K562 (cell line): Measurements from ENCODE around the gene VSIG1. TPM values are rescaled to one million over a fixed set of nuclear protein-coding genes. Genes with fewer than 3 reads are reported as not detected.

Source experiments
- ATAC-seq: fragments of 200-7000 bp; cut with Tn5 transposase; 3 replicates; pipeline ENCODE4 v1.9.1; 2020; ENCODE audit warnings: moderate library complexity
- BruUV-seq: library from RNA; stranded (reverse); fragments of 400-500 nt; replicated peaks from 2 replicates; lab custom pipeline; 2021; lab: Mats Ljungman, UMichigan
- CTCF ChIA-PET: fragments of 300-600 bp; formaldehyde crosslinking; extraction: SDS; loops from one replicate; lab custom pipeline; 2021; ENCODE audit warnings: low intra/inter-chr PET ratio; lab: Yijun Ruan, JAX
- POLR2A ChIA-PET: fragments of 300-600, 350-650 bp; sonication (Branson Sonifier 250); formaldehyde crosslinking; extraction: SDS; loops from one replicate; lab custom pipeline; 2021; ENCODE audit warnings: antibody characterized with exemption, inconsistent platforms; lab: Yijun Ruan, JAX
- DNase-seq, 4 experiments: peaks; one replicate each; pipeline versions ENCODE4 v3.0.0 to v3.0.0-alpha.2; 2011 to 2018; ENCODE audit warnings: low spot score in 3 of 4, mixed read lengths in 3 of 4; ENCODE audit errors: extremely low read depth in 1 of 4
- FAIRE-seq: peaks from 2 replicates; lab custom pipeline; 2011; peaks lifted over from hg19 to GRCh38; lab: Jason Lieb, UNC
- H2AFZ ChIP-seq: 2 replicates; pipeline ENCODE4 v1.6.0; 2011; ENCODE audit warnings: low read depth, low read length, control low read depth, inconsistent platforms
- H3K27ac ChIP-seq: fragments of 200-600 bp; 3 replicates; pipeline ENCODE4 v1.8.0; 2011; ENCODE audit warnings: low read depth, mild to moderate bottlenecking, control low read depth, inconsistent platforms, low read length, moderate library complexity, mixed read lengths; ENCODE audit errors: extremely low read depth
- H3K27me3 ChIP-seq, 2 experiments: fragments of 300-600 bp in 1 of 2; 2 replicates in 1 of 2; 3 replicates in 1 of 2; pipeline versions ENCODE4 v1.6.0 to v1.8.0; 2011; ENCODE audit warnings: inconsistent platforms in 2 of 2, low read length in 2 of 2, mild to moderate bottlenecking in 1 of 2, mixed read lengths in 1 of 2, moderate library complexity in 1 of 2; ENCODE audit not compliant: control insufficient read depth in 2 of 2, insufficient read depth in 2 of 2
- H3K36me3 ChIP-seq: fragments of 300-600 bp; 3 replicates; pipeline ENCODE4 v1.8.0; 2011; ENCODE audit warnings: mild to moderate bottlenecking, low read length, inconsistent platforms; ENCODE audit not compliant: control insufficient read depth, insufficient read depth
- H3K4me1 ChIP-seq, 2 experiments: fragments of 200-600 bp in 1 of 2; replicated peaks in 1 of 2; 2 replicates in 1 of 2; 3 replicates in 1 of 2; pipeline versions ENCODE4 v1.5.1 to v1.8.0; 2011; ENCODE audit warnings: inconsistent platforms in 2 of 2, low read length in 2 of 2, mild to moderate bottlenecking in 1 of 2, mixed read lengths in 1 of 2, moderate library complexity in 1 of 2; ENCODE audit not compliant: control insufficient read depth in 2 of 2, insufficient read depth in 2 of 2
- H3K4me2 ChIP-seq: 2 replicates; pipeline ENCODE4 v1.6.1; 2011; ENCODE audit warnings: low read length, control low read depth, inconsistent platforms, mixed read lengths; ENCODE audit not compliant: insufficient read depth
- H3K4me3 ChIP-seq: fragments of 200-600 bp; sonication (generic), shearing (Covaris generic); 2 replicates; pipeline ENCODE4 v1.5.1; 2016; ENCODE audit warnings: control low read depth, inconsistent platforms
- H3K79me2 ChIP-seq: fragments of 200-600 bp; 3 replicates; pipeline ENCODE4 v1.8.0; 2011; ENCODE audit warnings: low read length, inconsistent platforms; ENCODE audit not compliant: control insufficient read depth, insufficient read depth
- H3K9ac ChIP-seq, 2 experiments: 2 replicates each; pipeline versions ENCODE4 v1.6.0 to v1.6.1; 2011; ENCODE audit warnings: low read depth in 2 of 2, low read length in 2 of 2, control low read depth in 1 of 2, inconsistent platforms in 1 of 2, mild to moderate bottlenecking in 1 of 2, mixed read lengths in 1 of 2; ENCODE audit not compliant: insufficient read depth in 1 of 2
- H3K9me1 ChIP-seq: one replicate; pipeline ENCODE4 v1.6.0; 2011; ENCODE audit warnings: inconsistent platforms, mild to moderate bottlenecking, low read length, moderate library complexity; ENCODE audit not compliant: control insufficient read depth, insufficient read depth
- H3K9me3 ChIP-seq: replicated peaks from 2 replicates; pipeline ENCODE4 v1.5.1; 2011; ENCODE audit warnings: low read depth, low read length, inconsistent platforms; ENCODE audit not compliant: control insufficient read depth, insufficient read depth
- H4K20me1 ChIP-seq: replicated peaks from 2 replicates; pipeline ENCODE4 v1.6.1; 2011; ENCODE audit warnings: low read length, inconsistent platforms, mixed read lengths; ENCODE audit not compliant: control insufficient read depth, insufficient read depth
- CC2D1A ChIP-seq: fragments of 450-650 bp; IDR thresholded peaks from 2 replicates; pipeline ENCODE4 v1.6.1; 2017; ENCODE audit warnings: mild to moderate bottlenecking
- FOXP1 ChIP-seq: sonication (generic); formaldehyde crosslinking; IDR thresholded peaks from 2 replicates; pipeline ENCODE4 v1.8.0; 2022; ENCODE audit warnings: mild to moderate bottlenecking, missing genetic modification reagents
- KDM2B ChIP-seq: fragments of 250-450 bp; sonication (Bioruptor Pico); IDR thresholded peaks from 2 replicates; pipeline ENCODE4 v1.8.0; 2021; ENCODE audit warnings: mild to moderate bottlenecking, moderate library complexity
- MAFF ChIP-seq: IDR thresholded peaks from 2 replicates; pipeline ENCODE4 v1.6.1; 2012; ENCODE audit warnings: low read length, improper control_type of control experiment
- NELFE ChIP-seq: IDR thresholded peaks from 2 replicates; pipeline ENCODE4 v1.6.1; 2011; ENCODE audit warnings: mild to moderate bottlenecking; ENCODE audit not compliant: insufficient read depth, insufficient read length
- SIN3A ChIP-seq, 2 experiments: fragments of 150-350 bp in 1 of 2; IDR thresholded peaks; 2 replicates each; pipeline ENCODE4 v1.6.1; 2011 to 2016; ENCODE audit warnings: borderline replicate concordance in 2 of 2, low read depth in 2 of 2, low read length in 2 of 2, mild to moderate bottlenecking in 2 of 2, moderate library complexity in 2 of 2; ENCODE audit not compliant: control insufficient read depth in 1 of 2
- THAP12 ChIP-seq: fragments of 250-450 bp; sonication (Bioruptor Pico); IDR thresholded peaks from 2 replicates; pipeline ENCODE4 v1.9.0; 2021; ENCODE audit warnings: mild to moderate bottlenecking, inconsistent platforms
- ZBTB1 ChIP-seq: sonication (generic); formaldehyde crosslinking; IDR thresholded peaks from 2 replicates; pipeline ENCODE4 v1.8.1; 2023; ENCODE audit warnings: missing genetic modification reagents, low read depth, mild to moderate bottlenecking, borderline replicate concordance
- ZBTB7A ChIP-seq: IDR thresholded peaks from 2 replicates; pipeline ENCODE4 v1.6.1; 2011; ENCODE audit warnings: low read depth, mild to moderate bottlenecking, low read length, moderate library complexity, borderline replicate concordance; ENCODE audit not compliant: control insufficient read depth
- ZNF165 ChIP-seq: fragments of 250-450 bp; sonication (Bioruptor Pico); IDR thresholded peaks from 2 replicates; pipeline ENCODE4 v1.4.0; 2020; ENCODE audit warnings: borderline replicate concordance
- ZNF277 ChIP-seq: fragments of 250-450 bp; sonication (Bioruptor Pico); IDR thresholded peaks from 2 replicates; pipeline ENCODE4 v1.8.0; 2022; ENCODE audit warnings: inconsistent platforms, mild to moderate bottlenecking, moderate library complexity, borderline replicate concordance
- ZNF707 ChIP-seq: fragments of 250-450 bp; sonication (Bioruptor Pico); conservative IDR thresholded peaks from 2 replicates; pipeline ENCODE4 v1.8.0; 2022; ENCODE audit warnings: inconsistent platforms, mild to moderate bottlenecking, moderate library complexity
- ZNF778 ChIP-seq: fragments of 450-650 bp; formaldehyde crosslinking; IDR thresholded peaks from 2 replicates; pipeline ENCODE4 v1.4.0; 2020; ENCODE audit warnings: mild to moderate bottlenecking, moderate library complexity
- WGBS: fragments of 100-300 bp; shearing (Covaris generic); methylation state at CpG from one replicate; pipeline ENCODE4 v1.1.6; 2016; ENCODE audit warnings: low coverage, mixed read lengths; ENCODE audit not compliant: insufficient coverage; ENCODE audit errors: missing lambda C conversion rate; 5-methylcytosine and 5-hydroxymethylcytosine counted together
- in situ Hi-C: fragments of 300-500 bp; cut with MboI; formaldehyde crosslinking; loops from 4 replicates; pipeline ENCODE4 v1.15.0; 2018; ENCODE audit warnings: inconsistent platforms, mixed read lengths
- intact Hi-C: fragments of 100-400 bp; cut with micrococcal nuclease; formaldehyde crosslinking; loops from 2 replicates; pipeline ENCODE4 v1.14.2; 2022
- polyA plus RNA-seq, 8 experiments: library from polyadenylated mRNA; depleted of rRNA in 4 of 8; stranded (reverse) in 5 of 8; unstranded in 3 of 8; fragments of >200 nt; fragmentation: Nextera tagmentation in 2 of 8; fragmentation: Illumina TruSeq in 1 of 8; extraction: Ambion mirVana in 2 of 8; extraction: Trizol in 1 of 8; gene quantifications; 2 replicates each; pipeline versions ENCODE4 v1.2.1 to v1.2.3, GENCODE V29; 2011 to 2014; ENCODE audit warnings: inconsistent platforms in 1 of 8, missing spikeins in 1 of 8
- total RNA-seq, 7 experiments: library from RNA; depleted of rRNA in 6 of 7; stranded (reverse); fragments of >200 nt in 6 of 7; fragmentation: Illumina TruSeq in 2 of 7; extraction: Trizol in 2 of 7; gene quantifications; 2 replicates each; pipeline versions ENCODE4 v1.2.1 to v1.2.3, GENCODE V29; 2011 to 2021; ENCODE audit warnings: low replicate concordance in 1 of 7
- TF ChIP-seq, protein P1 (sequence below), 2 experiments: IDR thresholded peaks in 1 of 2; conservative IDR thresholded peaks in 1 of 2; 2 replicates each; pipeline ENCODE4 v1.6.1; 2016; ENCODE audit warnings: low read depth in 2 of 2, mild to moderate bottlenecking in 1 of 2, missing compliant biosample characterization in 1 of 2, missing genetic modification characterization in 1 of 2, moderate library complexity in 1 of 2

VSIG1 gene
- total and polyA plus RNA-seq, 9 of the 15 experiments (the other 6 are each of a cell fraction or from before 2014, with no cell fraction given): not detected

DNA sequence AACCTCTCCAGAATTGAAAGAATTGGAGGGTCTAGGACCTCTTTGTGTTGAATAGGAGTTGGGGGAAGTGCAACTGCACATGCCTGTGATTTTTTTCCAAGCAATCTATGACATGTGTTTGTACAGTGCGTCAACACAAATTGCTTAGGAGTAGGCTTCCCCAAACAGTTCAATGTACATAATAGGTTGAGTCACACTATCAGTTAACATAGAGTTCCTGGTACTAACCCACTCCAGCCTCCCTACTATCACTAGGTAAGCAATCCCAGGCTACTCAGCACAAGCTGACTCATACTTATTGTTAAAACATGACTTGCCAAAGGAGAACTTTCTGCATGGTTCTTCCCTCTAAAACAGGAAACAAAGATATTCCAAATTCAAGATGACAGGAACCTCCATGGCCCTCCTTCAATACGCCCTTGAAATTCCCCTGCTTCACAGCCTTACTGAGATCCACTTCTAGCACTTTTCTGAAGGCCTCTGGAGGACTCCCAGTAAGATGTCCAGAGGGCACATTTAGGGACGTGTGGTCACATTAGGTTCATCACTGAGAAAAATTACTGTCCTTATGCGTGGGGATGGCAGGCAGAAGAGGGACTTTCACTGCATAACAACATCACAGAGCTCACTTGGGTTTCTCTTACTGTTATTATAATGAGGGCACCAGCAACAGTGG, 8.4 kb upstream of the VSIG1 start (continued):
- TF ChIP-seq, protein P1, sequence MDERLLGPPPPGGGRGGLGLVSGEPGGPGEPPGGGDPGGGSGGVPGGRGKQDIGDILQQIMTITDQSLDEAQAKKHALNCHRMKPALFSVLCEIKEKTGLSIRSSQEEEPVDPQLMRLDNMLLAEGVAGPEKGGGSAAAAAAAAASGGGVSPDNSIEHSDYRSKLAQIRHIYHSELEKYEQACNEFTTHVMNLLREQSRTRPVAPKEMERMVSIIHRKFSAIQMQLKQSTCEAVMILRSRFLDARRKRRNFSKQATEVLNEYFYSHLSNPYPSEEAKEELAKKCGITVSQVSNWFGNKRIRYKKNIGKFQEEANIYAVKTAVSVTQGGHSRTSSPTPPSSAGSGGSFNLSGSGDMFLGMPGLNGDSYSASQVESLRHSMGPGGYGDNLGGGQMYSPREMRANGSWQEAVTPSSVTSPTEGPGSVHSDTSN (CRISPR knock-in tag; IDR thresholded peaks at IDR 0.05; ENCODE audit: low read depth): no peak
- TF ChIP-seq, protein P1 (tag; conservative IDR thresholded peaks at IDR 0.05; ENCODE audit: low read depth): no peak
- peak; percentile 26; the same call in 1 of the 2 replicates for TF ChIP-seq MAFF

DNA sequence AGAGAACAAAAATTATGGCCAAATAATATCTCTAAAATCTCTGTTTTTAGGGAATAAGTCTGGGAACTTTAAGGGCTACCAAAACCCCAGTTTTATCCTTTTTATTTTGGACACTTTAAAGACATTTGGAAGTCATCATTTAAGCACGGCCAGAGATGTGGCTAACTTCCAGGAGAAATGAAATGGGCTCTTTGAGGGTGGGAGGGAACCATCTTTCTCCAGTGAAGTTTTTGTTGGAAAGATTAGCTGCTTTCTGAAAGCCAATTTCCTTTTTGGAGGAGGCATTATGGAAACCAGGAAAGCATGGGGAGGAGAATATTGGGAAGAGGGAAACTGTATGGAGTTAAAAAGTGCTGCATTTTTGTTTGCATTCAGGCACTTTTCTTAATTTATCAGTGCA, 4.8 kb downstream of the VSIG1 start:
- in situ Hi-C loops: no loop called here
- BruUV-seq: no TSS peak
- TF ChIP-seq CC2D1A (no peak), ZNF707 (CRISPR knock-in tag) (no peak), ZNF165 (CRISPR knock-in tag) (no peak), ZNF778 (no peak), ZBTB7A (no peak), SIN3A (IDR thresholded peaks at IDR 0.05; ENCODE audit: borderline replicate concordance in 2 of 2, control insufficient read depth in 1 of 2, low read depth in 2 of 2, low read length in 2 of 2) (no peak), ZBTB1 (CRISPR knock-in tag) (no peak), ZNF277 (no peak), NELFE (no peak), FOXP1 (CRISPR knock-in tag) (no peak), THAP12 (CRISPR knock-in tag) (no peak), KDM2B (CRISPR knock-in tag) (no peak)

More for the DNA sequence above, 4.8 kb downstream of the VSIG1 start:
- FAIRE-seq: no peak
- Histone ChIP-seq H4K20me1 (no peaks in the 10 kb centered on the region), H3K9me1 (no peaks in the 10 kb centered on the region), H3K9me3 (no peaks in the 10 kb centered on the region), H3K27ac (no peak overlapping the region), H2AFZ (no peak overlapping the region), H3K27me3 (peaks cover 0 to 6% of the 10 kb centered on the region in 2 experiments; a peak in 1 of 5 replicates), H3K4me1 (no peaks in the 10 kb centered on the region), H3K4me2 (no peak overlapping the region), H3K79me2 (no peaks in the 10 kb centered on the region), H3K4me3 (no peak overlapping the region), H3K9ac (no peak overlapping the region), H3K36me3 (no peaks in the 10 kb centered on the region)
- ChIA-PET POLR2A (no interaction called here), CTCF (no interaction called here)
- intact Hi-C loops: no loop called here
- no peak for DNase-seq
- 0% methylated on average over 1 of the region's 1 CpG for WGBS
- ATAC-seq: no peak
